Lower leg skin (tissue), 4 donors: Measurements from ENCODE around the gene NSL1. TPM values are rescaled to one million over a fixed set of nuclear protein-coding genes. Genes with fewer than 3 reads are reported as not detected.

Experiments used
- DNase-seq, 2 donors: peaks; one replicate each; pipeline ENCODE4 v3.0.0-alpha.2; 2019; ENCODE audit warnings: low spot score in 2 of 2
- H3K4me3 ChIP-seq: fragments of 200-600 bp; sonication (generic); 2 replicates; pipeline ENCODE4 v1.5.1; 2017; ENCODE audit warnings: mild to moderate bottlenecking, low read depth; ENCODE audit not compliant: poor library complexity, severe bottlenecking
- POLR2A ChIP-seq, 2 donors: fragments of 450-650 bp; IDR thresholded peaks; one replicate each; pipeline ENCODE4 v1.6.1; 2016 to 2017; ENCODE audit warnings: antibody characterized with exemption in 2 of 2, mild to moderate bottlenecking in 1 of 2, moderate library complexity in 1 of 2
- WGBS, 2 donors: methylation state at CpG; one replicate each; pipeline ENCODE4 v1.1.5; 2018; 5-methylcytosine and 5-hydroxymethylcytosine counted together
- intact Hi-C: fragments of 100-400 bp; cut with DNase I; formaldehyde crosslinking; loops from one replicate; pipeline ENCODE4 v1.15.0; 2023; ENCODE audit warnings: low total_unique reads
- total RNA-seq, 4 donors: library from RNA; depleted of rRNA; stranded (reverse); fragments of >200 nt; gene quantifications; one replicate each; pipeline ENCODE4 v1.1.0, GENCODE V29; 2016
- TF ChIP-seq, protein P1 (sequence below), 3 donors: fragments of 450-650 bp; IDR thresholded peaks; one replicate each; pipeline ENCODE4 v1.5.1; 2016; ENCODE audit warnings: antibody characterized with exemption in 3 of 3, mild to moderate bottlenecking in 3 of 3, moderate library complexity in 2 of 3

Gene NSL1
- total RNA-seq, 4 donors from 2014 or later: 13.9 to 41.8 (median 30.0) TPM

GRCh38 chr1:212689758-212690529 is 101.6 kb downstream of the NSL1 start:
- intact Hi-C loops: no loop called here
- WGBS, 2 donors: 84 to 87% methylated on average over 12 of the region's 12 CpGs

GRCh38 chr1:212689196-212689725 is 102.3 kb downstream of the NSL1 start:
- 87% methylated on average over 5 of the region's 5 CpGs for WGBS, 2 donors
- H3K4me3 ChIP-seq: no peak overlapping the region
- intact Hi-C loops: no loop called here
- TF ChIP-seq, protein P1, sequence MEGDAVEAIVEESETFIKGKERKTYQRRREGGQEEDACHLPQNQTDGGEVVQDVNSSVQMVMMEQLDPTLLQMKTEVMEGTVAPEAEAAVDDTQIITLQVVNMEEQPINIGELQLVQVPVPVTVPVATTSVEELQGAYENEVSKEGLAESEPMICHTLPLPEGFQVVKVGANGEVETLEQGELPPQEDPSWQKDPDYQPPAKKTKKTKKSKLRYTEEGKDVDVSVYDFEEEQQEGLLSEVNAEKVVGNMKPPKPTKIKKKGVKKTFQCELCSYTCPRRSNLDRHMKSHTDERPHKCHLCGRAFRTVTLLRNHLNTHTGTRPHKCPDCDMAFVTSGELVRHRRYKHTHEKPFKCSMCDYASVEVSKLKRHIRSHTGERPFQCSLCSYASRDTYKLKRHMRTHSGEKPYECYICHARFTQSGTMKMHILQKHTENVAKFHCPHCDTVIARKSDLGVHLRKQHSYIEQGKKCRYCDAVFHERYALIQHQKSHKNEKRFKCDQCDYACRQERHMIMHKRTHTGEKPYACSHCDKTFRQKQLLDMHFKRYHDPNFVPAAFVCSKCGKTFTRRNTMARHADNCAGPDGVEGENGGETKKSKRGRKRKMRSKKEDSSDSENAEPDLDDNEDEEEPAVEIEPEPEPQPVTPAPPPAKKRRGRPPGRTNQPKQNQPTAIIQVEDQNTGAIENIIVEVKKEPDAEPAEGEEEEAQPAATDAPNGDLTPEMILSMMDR (IDR thresholded peaks at IDR 0.05): no peak
- no peak for TF ChIP-seq POLR2A (IDR thresholded peaks at IDR 0.05)
- no peak for DNase-seq

More at GRCh38 chr1:212689758-212690529, 101.6 kb downstream of the NSL1 start:
- TF ChIP-seq, protein P1 (IDR thresholded peaks at IDR 0.05): no peak
- TF ChIP-seq POLR2A (IDR thresholded peaks at IDR 0.05): no peak
- no peak overlapping the region for H3K4me3 ChIP-seq
- no peak for DNase-seq

DNA sequence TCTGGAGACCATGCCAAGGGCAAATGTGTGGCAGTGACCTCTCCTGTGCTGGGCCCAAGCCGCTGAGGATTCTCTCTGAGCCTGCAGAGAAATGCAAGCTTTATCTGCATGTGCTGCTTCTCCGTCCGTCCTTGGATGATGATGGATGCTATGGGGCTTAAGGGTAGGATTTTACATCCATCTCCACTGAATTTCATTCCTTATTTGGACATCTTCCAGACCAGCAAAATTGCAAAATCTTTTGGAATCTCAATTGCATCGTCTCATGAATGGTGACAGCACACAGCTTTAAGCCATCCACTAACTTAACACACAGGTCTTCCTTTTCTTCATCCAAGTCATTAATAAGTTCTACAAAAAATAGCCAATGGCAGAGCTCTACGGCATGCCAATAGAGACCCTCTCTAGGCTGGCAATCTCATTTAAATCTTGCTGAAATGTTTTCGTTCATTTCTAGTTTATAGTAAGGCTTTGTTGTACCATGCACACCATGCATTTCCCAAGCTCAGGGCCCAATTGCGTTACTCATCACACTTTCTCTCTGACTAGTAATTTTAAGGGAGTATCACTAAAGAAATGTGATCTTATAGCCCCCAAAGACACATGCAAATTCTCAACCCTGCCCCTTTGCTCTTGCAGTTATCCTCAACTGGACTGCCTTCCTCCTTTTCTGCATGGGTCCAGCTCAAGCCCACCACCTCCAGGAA is 103.1 kb downstream of the NSL1 start:
- intact Hi-C loops: no loop called here
- no peak for DNase-seq
- 83 to 86% methylated on average over 7 of the region's 7 CpGs for WGBS, 2 donors

DNA sequence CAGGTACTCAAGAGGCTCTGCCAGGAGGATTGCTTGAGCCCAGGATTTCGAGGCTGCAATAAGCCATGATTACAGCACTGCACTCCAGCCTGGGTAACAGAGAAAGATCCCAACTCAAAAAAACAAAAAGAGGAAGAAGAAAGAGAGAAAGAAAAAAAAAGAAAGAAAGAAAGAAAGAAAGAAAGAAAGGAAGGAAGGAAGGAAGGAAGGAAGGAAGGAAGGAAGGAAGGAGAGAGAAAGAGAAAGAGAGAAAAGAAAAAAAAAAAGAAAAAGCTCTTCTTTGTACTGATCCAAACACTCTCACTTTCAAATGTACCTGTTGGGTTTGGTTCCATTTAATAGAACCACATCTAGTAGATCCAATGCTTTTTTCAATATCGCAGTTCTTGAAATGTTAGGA is 103.8 kb downstream of the NSL1 start:
- 91 to 100% methylated on average over 2 of the region's 2 CpGs for WGBS, 2 donors
- intact Hi-C loops: no loop called here
- no peak overlapping the region for H3K4me3 ChIP-seq
- DNase-seq: no peak
- TF ChIP-seq, protein P1 (IDR thresholded peaks at IDR 0.05): no peak
- TF ChIP-seq POLR2A (IDR thresholded peaks at IDR 0.05): no peak

More for the DNA sequence above, 103.1 kb downstream of the NSL1 start:
- no peak overlapping the region for H3K4me3 ChIP-seq
- TF ChIP-seq, protein P1 (IDR thresholded peaks at IDR 0.05): no peak
- TF ChIP-seq POLR2A (IDR thresholded peaks at IDR 0.05): no peak

DNA sequence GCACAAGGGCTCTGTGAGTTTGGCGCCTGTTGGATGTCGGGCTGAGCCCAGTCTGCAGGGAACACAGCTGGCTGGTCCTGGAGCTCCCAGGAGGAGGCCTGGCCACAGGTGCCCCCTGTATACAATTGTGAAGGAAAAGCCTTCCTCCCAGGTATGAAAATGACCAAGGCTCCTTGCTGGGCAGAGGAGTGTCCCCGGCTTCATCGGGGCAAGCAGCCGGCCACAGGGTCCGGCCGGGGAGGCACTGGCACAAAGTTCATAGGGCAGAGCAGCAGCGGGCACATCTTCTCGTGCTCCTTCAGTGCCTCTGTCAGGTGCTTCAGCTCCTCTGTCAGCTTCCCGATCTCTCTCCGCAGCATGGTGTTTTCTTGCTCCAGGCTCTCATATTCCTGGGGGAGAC is 105.0 kb downstream of the NSL1 start:
- intact Hi-C loops: no loop called here
- no peak for DNase-seq

More for the DNA sequence above, 105.0 kb downstream of the NSL1 start:
- no peak for TF ChIP-seq POLR2A (IDR thresholded peaks at IDR 0.05)
- TF ChIP-seq, protein P1 (IDR thresholded peaks at IDR 0.05): no peak
- H3K4me3 ChIP-seq: no peak overlapping the region
- 94 to 97% methylated on average over 11 of the region's 11 CpGs for WGBS, 2 donors
